Cardiac muscle cell (in vitro differentiated cells and primary cell): Measurements from ENCODE around the gene TRAF7. TPM values are rescaled to one million over a fixed set of nuclear protein-coding genes. Genes with fewer than 3 reads are reported as not detected.

Source experiments
- DNase-seq, 2 donors: peaks; one replicate each; pipeline versions ENCODE4 v3.0.0 to v3.0.0-alpha.2; 2010 to 2017; ENCODE audit warnings: low read depth in 1 of 2, low spot score in 1 of 2
- H3K27ac ChIP-seq: fragments of 200-600 bp; sonication (generic); 2 replicates; pipeline ENCODE4 v1.5.1; 2016
- H3K27me3 ChIP-seq: fragments of 200-600 bp; sonication (generic); 2 replicates; pipeline ENCODE4 v1.6.0; 2016; ENCODE audit warnings: control low read depth
- H3K36me3 ChIP-seq: fragments of 200-600 bp; sonication (generic); 2 replicates; pipeline ENCODE4 v1.5.1; 2016; ENCODE audit warnings: control low read depth
- H3K4me1 ChIP-seq: fragments of 200-600 bp; sonication (generic); 2 replicates; pipeline ENCODE4 v1.8.1; 2017; ENCODE audit warnings: low read depth, mild to moderate bottlenecking, mixed run types
- H3K4me3 ChIP-seq: fragments of 200-600 bp; sonication (generic); 2 replicates; pipeline ENCODE4 v1.5.1; 2016; ENCODE audit warnings: mild to moderate bottlenecking
- H3K9me3 ChIP-seq: fragments of 200-600 bp; sonication (generic); 2 replicates; pipeline ENCODE4 v1.5.1; 2017; ENCODE audit warnings: low read depth, mild to moderate bottlenecking, control low read depth
- polyA plus RNA-seq: library from polyadenylated mRNA; unstranded; fragments of >200 nt; fragmentation: Nextera tagmentation; extraction: Ambion mirVana; gene quantifications from 2 replicates; pipeline ENCODE4 v1.2.1, GENCODE V29; 2016
- total RNA-seq: library from RNA; depleted of rRNA; stranded (reverse); fragments of >200 nt; gene quantifications from 2 replicates; pipeline ENCODE4 v1.2.3, GENCODE V29; 2016
- TF ChIP-seq, protein P1 (sequence below): IDR thresholded peaks from 2 replicates; pipeline ENCODE4 v1.5.1; 2012; ENCODE audit warnings: low read depth, mild to moderate bottlenecking, low read length

TRAF7 gene
- total and polyA plus RNA-seq, 2 experiments from 2014 or later: 37.4 to 67.5 TPM

GRCh38 chr16:2151188-2152091 lies 4.1 kb upstream of the TRAF7 start:
- H3K9me3 ChIP-seq: no peaks in the 10 kb centered on the region
- TF ChIP-seq, protein P1, sequence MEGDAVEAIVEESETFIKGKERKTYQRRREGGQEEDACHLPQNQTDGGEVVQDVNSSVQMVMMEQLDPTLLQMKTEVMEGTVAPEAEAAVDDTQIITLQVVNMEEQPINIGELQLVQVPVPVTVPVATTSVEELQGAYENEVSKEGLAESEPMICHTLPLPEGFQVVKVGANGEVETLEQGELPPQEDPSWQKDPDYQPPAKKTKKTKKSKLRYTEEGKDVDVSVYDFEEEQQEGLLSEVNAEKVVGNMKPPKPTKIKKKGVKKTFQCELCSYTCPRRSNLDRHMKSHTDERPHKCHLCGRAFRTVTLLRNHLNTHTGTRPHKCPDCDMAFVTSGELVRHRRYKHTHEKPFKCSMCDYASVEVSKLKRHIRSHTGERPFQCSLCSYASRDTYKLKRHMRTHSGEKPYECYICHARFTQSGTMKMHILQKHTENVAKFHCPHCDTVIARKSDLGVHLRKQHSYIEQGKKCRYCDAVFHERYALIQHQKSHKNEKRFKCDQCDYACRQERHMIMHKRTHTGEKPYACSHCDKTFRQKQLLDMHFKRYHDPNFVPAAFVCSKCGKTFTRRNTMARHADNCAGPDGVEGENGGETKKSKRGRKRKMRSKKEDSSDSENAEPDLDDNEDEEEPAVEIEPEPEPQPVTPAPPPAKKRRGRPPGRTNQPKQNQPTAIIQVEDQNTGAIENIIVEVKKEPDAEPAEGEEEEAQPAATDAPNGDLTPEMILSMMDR: no peak
- no peak overlapping the region for H3K27ac ChIP-seq
- peaks cover 23% of the 10 kb centered on the region for H3K4me1 ChIP-seq
- H3K4me3 ChIP-seq: no peak overlapping the region
- no peak for DNase-seq
- no peaks in the 10 kb centered on the region for H3K36me3 ChIP-seq
- no peaks in the 10 kb centered on the region for H3K27me3 ChIP-seq

DNA sequence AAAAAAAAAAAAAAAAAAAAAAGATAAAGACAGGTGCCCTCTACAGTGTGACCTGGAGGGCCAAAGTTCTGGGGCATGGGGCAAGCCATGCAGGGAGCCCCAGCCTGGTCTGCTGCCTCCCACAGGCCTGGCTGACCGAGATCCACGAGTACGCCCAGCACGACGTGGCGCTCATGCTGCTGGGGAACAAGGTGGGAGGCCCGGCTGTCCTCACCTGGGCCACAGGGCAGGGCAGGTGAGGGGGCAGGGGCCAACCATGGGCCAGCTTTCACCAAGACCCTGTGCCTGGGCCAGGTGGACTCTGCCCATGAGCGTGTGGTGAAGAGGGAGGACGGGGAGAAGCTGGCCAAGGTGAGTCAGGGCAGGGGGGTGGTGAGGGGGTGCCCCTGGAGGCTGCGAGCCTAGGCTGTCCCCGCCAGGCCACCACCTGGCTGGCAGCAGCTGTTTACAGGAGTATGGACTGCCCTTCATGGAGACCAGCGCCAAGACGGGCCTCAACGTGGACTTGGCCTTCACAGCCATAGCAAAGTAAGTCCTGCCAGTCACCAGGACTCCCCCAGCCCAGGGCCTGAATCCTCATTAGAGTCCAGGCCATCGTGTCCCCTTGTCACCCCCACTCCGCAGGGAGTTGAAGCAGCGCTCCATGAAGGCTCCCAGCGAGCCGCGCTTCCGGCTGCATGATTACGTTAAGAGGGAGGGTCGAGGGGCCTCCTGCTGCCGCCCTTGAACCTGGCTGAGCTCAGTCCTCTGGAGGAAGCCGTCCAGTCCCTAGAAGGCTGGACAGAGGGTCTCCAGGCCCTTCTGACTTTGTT lies 2.7 kb upstream of the TRAF7 start:
- H3K4me1 ChIP-seq: peaks cover 33% of the 10 kb centered on the region
- H3K9me3 ChIP-seq: no peaks in the 10 kb centered on the region
- H3K36me3 ChIP-seq: no peaks in the 10 kb centered on the region
- TF ChIP-seq, protein P1: no peak
- peak overlapping the region; percentile 62 for H3K27ac ChIP-seq
- no peaks in the 10 kb centered on the region for H3K27me3 ChIP-seq
- H3K4me3 ChIP-seq: peak overlapping the region; percentile 78
- peak; percentile 36 to 62 for DNase-seq

DNA sequence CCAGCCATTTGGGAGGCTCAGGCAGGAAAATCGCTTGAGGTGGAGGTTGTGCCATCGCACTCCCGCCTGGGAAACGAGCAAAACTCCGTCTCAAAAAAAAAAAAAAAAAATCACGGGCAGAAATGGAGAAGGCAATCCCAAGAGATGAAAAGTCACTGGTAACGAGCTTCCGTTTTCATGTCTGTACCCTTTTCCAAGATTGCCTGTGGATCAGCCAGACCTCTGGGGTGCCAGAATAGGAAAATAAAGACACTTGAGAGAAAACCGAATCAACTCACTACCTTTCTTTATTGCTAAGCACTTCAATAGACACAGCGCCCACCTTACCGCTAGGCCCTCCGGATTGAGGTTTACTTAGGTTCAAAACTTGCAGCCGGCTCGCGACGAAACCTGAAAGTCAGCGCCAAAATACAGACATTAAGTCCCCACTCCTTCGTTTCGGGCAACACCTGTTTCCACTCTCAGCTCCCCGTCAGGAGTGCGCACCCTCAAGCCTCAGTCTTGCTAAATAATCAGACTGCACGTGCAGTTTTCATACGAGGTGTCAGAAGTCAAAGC lies 970 bp upstream of the TRAF7 start:
- Histone ChIP-seq H3K4me1 (peaks cover 33% of the 10 kb centered on the region), H3K36me3 (no peaks in the 10 kb centered on the region), H3K27ac (peak overlapping the region; percentile 67), H3K9me3 (no peaks in the 10 kb centered on the region), H3K27me3 (no peaks in the 10 kb centered on the region), H3K4me3 (peak overlapping the region; percentile 78)
- DNase-seq: no peak
- TF ChIP-seq, protein P1: no peak

DNA sequence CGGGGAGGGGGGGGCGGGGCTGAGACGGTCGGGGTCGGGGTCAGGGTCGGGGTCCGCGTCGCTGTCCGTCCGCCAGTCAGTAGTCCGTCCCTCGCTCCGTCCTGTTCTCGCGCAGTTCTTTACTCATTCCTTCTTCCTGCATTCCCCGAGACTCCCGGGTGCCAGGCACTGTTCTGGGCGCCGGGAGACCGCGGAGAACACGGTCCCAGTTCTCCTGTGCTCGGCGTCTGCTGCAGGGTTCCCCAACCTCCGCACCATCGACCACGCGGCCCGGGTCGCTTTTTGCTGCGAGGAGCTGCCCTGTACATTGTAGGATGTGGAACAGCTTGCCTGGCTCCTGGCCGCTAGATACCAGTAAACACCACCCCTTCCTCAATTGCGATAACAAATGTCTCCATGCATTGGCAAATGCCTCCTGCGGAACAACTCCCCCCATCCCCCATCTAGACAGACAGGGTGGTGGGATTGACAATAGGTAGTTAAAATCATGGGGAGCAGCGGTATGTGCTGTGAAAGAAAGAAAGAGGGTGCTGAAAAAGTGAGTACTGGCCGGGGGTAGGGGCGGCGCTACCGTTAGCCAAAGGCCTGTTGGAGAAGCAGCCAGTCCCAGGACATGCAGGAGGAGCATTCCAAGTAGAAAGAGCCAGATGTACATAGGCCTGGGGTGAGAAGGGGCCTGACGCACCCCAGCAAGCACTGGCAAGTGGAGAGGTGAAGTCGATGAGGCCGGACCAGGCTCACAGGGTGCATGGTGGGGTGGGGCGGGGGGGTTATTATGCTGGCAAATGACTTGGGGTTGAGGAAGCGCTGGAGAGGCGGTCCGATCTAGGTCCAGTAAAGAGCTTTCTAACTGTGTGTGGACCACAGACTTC lies 631 bp downstream of the TRAF7 start:
- DNase-seq: peak; percentile 59 to 74
- Histone ChIP-seq H3K27ac (peak overlapping the region; percentile 63), H3K4me3 (peak overlapping the region; percentile 91), H3K36me3 (no peaks in the 10 kb centered on the region), H3K4me1 (peaks cover 29% of the 10 kb centered on the region), H3K27me3 (no peaks in the 10 kb centered on the region), H3K9me3 (no peaks in the 10 kb centered on the region)
- TF ChIP-seq, protein P1: no peak

DNA sequence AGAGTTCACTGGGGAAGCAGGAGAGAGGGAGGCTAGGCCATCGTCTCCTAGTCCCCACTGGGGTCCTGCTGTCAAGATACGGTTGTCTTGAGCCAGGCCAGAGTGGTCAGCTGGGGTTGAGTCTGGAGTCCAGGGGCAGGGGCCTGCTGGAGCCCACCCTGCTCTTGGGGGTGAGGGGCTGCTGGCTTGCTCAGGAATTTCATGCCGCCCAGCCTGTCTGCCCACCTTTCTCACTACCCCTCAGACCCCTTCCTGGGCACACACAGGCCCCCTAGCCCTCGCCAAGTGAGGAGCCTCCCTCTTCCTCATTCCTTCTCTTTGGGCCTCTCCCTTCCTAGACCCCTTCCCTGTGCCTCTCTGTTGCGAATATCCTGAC lies 1.3 kb downstream of the TRAF7 start:
- no peaks in the 10 kb centered on the region for H3K27me3 ChIP-seq
- peaks cover 29% of the 10 kb centered on the region for H3K4me1 ChIP-seq
- TF ChIP-seq, protein P1: no peak
- DNase-seq: no peak
- H3K9me3 ChIP-seq: no peaks in the 10 kb centered on the region
- peak overlapping the region; percentile 63 for H3K27ac ChIP-seq
- no peaks in the 10 kb centered on the region for H3K36me3 ChIP-seq
- peak overlapping the region; percentile 91 for H3K4me3 ChIP-seq
